CD4-positive, alpha-beta T cell treated with Interleukin-6 at 100 ng/mL for 8 hours (primary cell): Measurements from ENCODE around the gene GBX2.
"Not testable (repeated sequence)": the region's sequence is repeated elsewhere in the genome, so short reads cannot be mapped to it uniquely, and the experiment has no call there.

Experiments used
- DNase-seq: peaks from one replicate; pipeline ENCODE4 v3.0.0-alpha.2; 2020; ENCODE audit warnings: mixed read lengths, low spot score

GBX2 gene

GRCh38 chr2:236156095-236156859 is 11.9 kb downstream of the GBX2 start:
- DNase-seq = no peak

DNA sequence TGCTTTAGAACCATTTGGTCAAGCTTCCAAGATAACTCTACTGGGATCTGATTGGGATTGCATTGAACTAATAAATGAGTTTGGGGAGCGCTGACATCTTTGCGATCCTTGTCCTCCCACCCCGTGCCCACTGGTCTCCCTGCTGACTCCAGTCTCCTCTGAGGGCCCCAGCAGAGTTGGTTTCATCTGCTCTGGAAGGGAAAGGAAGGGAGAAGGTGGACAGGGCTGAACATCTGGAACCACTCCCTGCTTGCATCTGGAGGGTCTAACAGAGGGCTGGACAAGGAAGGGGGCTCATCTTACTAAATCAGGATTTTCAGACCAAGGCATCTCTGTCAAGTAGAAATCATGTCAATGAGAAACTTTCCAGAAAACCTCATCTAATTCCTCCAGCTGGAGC is 12.8 kb downstream of the GBX2 start:
- no peak for DNase-seq

- DNase-seq = no peak
These were observed 21.8 kb downstream of the GBX2 start for GRCh38 chr2:236146436-236146835.

GRCh38 chr2:236143811-236144210 is 24.4 kb downstream of the GBX2 start:
- no peak for DNase-seq

DNA sequence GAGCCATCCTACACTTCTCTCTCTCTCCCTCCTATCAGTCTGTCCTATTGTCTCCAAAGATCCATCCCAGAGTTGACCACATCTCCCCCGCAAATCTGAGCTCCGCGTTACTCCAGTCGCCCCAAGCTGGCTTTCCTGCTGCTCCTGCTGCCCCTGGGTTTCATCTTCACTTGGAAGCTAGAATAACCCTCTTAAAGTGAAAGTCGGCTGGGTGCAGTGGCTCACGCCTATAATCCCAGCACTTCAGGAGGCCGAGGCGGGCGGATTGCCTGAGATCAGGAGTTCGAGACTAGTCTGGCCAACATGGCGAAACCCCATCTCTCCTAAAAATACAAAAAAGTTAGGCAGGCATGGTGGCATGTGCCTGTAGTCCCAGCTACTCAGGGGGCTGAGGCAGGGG is 26.6 kb downstream of the GBX2 start:
- not testable (repeated sequence) for DNase-seq

DNA sequence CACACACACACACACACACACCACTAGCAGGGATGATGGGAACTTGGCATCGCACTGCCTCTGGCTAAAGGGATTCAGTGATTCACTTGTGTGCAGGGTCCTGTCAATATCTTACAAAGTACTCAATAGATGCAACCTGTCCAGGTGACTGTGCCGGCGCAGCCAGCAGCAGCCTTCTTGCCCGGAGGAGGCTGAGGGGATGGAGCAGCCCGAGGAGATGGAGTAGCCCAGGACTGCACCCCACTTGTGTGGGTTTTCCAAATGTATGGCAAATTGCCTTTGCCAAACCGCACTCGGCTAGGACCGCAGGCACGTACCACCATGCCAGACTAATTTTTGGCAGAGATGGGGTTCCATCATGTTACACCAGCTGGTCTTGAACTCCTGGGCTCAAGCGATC is 31.1 kb downstream of the GBX2 start:
- no peak for DNase-seq

DNA sequence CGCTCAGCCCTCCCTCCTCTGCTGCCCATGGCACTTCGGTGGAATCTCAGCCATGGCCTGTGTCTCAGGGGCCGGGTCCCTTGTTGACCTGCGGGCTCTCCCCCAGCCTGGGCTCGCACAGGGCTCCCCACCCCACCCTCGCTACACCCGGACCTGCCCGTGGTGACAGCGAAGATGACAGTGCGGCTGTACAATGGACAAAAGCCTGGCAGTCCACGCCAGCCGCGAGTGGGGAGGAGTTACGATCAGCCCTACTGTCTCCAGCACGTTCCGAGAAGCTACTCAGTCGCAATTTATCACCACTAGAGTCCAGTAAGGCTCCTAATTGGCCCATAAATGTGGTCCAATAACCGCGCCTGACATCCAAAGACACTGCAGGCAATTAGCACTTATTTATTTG is 31.6 kb downstream of the GBX2 start:
- no peak for DNase-seq

DNA sequence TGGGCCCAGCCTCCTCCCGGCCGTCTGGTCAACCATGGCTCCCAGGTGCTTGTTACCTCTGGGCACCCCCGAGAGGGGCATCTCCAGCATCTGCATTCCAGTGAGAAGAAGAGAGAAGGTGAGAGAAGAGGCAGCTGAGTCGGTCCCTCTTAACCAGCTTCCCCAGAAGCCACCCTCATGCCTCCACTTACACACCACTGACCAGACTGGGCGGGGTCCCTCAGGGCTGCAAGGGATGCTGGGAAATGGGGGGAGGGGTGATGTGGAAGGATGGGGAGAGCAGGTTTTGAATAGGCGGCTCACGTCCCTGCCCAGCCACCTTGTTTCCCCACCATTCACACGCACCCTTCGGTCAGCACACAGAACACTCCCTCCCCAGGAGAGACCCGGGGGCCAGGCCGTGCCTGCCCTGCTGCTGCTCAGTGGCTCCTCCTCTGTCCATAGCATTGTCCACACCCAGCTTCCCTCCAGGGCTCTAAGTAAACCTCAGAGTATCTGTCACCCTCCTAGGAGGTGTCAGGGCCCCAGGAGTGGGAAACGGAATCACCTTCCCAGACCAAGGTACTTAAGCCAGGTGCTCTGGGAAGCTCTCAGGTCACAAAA is 34.7 kb downstream of the GBX2 start:
- no peak for DNase-seq

DNA sequence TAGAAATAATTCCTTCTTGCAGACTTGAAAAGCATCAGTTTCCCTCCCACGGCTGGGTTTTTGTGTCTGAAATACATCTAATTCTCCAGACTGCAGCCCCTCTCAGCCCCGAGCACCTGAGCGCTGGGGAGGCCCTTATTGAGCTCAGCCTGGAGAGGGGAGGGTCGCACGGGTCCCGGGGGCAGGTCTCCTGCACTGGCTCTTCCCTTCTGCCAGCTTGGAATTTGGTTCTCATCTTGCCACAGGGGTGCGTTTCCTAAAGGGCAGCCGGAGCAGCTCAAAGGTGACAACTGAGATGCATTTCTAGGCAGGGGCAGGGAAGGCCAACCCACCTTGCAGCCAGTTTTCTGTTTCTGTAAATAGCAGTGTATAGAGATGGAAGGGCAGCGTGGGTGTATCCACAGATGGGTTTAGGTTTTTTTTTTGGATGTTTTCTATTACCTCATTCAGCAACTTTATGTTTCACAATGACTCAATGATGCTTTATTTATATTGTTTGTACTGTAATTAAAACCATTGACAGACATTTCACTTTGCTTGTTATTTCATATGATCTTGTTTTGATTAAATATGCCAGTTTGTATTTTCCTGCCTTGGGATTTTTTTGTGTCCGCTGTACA is 37.0 kb downstream of the GBX2 start:
- DNase-seq = no peak

DNA sequence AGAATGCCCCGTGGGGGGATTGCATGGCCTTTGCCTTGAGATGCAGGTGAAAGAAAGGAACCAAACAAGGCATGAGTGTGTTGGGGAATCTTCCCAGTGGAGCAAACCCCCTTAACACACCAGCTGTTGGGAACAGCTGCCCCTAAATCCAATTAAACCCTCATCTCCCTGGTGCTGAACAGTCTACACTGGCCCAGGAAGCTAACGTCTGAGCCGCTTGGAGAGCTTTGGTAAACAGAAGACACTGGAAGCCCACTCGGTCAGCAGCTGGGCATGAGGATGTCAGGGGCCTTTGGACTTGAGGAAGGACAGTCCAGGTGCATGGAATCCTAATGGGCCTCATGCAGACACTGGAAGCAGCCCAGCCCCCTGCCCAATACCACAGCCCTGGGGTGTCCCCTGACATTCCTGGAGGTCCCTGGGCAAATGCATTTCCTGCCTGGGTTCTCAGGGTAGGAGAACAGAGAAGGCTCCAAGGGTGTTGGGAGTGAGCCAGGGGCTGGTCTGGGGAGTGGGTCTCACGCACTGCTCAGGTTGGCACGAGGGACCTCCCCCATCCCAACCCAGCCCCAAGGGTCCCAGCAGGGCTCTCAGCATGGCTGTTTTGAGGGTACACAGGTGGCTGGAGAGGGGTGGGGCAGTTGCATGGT is 37.7 kb downstream of the GBX2 start:
- DNase-seq = no peak

GRCh38 chr2:236129935-236130334 is 38.3 kb downstream of the GBX2 start:
- no peak for DNase-seq

- no peak for DNase-seq
These were observed 39.9 kb downstream of the GBX2 start for GRCh38 chr2:236128321-236128720.

DNA sequence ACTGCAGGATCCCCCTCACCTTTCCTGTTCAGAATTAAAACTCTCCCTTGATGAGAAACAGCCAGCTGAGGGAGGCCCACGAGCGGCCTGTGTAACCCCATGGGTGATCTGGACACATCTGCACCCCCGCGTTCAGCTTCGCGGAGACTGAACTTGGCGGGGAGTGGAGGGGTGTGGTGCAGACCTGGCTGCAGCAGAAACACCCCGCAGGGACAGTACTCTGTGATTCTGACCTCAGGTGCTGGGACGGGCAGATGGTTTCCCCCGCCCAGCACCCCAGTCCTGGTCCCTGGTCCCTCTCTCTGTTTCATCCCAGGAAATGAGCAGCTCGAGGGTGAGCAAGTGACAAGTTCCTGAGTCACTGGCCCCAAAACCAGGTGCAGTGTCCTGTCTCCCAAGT is 41.2 kb downstream of the GBX2 start:
- DNase-seq = no peak

DNA sequence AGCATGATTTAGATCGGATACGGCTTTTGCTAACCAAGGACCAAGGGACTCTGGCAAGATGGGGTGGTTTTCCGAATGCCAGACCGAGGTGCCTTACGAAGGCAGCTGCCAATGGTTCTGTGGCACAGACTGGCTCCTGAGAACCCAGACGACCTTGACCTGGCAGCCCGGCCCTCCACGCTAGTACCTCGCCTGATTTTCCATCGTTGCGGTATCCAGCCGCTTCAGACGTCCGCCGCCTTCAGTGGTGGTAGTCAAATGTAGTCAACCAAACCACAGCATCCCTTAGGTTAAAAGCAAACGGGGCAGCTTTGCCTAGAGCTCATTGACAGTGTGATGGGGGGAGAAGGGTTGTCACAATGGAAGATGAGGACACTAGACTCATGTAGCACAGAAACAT is 42.6 kb downstream of the GBX2 start:
- DNase-seq = no peak

- no peak for DNase-seq
These were observed 43.8 kb downstream of the GBX2 start for GRCh38 chr2:236124182-236124893.

DNA sequence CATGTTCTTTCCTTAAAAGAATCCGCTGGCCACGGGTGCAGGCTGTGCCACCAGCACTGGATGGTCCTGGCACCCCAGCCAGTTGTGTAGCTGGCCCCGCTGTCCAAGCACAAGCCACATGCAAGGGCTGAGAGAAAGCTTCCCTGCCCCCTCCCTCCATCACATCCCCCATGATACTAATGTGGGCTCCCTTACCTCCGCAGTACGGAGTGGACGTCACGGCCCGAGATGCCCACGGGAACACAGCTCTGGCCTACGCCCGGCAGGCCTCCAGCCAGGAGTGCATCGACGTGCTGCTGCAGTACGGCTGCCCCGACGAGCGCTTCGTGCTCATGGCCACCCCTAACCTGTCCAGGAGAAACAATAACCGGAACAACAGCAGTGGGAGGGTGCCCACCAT is 44.5 kb downstream of the GBX2 start:
- no peak for DNase-seq

GRCh38 chr2:236122236-236122635 is 46.0 kb downstream of the GBX2 start:
- DNase-seq = no peak

DNA sequence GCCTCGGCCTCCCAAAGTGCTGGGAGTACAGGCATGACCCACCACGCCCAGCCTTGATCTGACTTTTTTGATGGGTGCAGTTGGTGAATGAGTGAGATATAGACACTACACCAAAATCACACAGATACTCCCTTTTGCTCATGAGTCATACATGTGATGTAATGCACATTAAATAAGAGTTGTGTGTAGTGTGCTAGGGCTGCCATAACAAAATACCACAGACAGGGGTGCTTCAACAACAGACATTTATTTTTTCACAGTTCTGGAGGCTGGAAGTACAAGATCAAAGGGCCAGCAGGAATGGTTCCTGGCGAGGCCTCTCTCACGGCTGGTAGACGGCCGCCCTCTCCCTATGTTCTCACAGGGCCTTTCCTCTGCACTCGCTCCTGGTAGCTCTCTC is 46.6 kb downstream of the GBX2 start:
- no peak for DNase-seq

GRCh38 chr2:236120829-236121228 is 47.4 kb downstream of the GBX2 start:
- no peak for DNase-seq

DNA sequence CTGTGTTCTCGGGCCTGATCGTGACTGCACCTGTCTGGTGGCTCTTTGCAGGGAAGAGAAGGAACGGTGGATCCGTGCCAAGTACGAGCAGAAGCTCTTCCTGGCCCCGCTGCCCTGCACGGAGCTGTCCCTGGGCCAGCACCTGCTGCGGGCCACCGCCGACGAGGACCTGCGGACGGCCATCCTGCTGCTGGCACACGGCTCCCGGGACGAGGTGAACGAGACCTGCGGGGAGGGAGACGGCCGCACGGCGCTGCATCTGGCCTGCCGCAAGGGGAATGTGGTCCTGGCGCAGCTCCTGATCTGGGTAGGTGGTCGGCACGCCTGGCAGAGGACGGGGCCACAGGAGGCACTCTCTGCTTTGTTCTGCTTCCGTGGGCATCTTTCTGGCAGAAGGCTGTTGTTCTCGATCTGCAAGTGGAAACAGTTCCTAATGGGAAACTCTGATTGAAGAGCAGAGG is 48.0 kb downstream of the GBX2 start:
- DNase-seq = no peak

GRCh38 chr2:236119476-236119875 is 48.7 kb downstream of the GBX2 start:
- no peak for DNase-seq

GRCh38 chr2:236119003-236119402 is 49.2 kb downstream of the GBX2 start:
- no peak for DNase-seq
